ENCODE data around the gene KRTAP10-4.
A peak's percentile ranks its signal among the peaks of the same experiment; 100 is the strongest.
"Not testable (repeated sequence)": the region's sequence is repeated elsewhere in the genome, so short reads cannot be mapped to it uniquely, and the experiment has no call there.

KRTAP10-4 gene

DNA sequence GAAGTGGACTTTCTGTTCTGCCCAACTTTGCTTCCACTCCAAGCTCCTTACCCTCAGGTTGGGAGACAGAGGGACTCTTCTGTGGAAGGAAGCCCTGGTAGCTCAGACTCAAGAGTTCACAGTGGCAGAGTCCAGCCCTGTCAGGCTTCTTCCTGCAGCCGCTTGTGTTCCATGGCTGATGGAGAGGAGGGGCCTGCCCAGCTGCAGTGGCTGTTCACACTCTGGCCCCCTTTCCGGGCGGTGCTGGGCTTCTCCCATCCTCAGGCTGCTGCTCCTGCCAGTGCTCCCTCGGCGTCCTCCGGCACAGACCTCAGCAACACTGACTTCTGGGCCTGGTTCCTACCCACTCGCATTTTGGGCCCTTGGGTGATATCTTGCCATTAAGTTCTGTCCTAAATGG lies 37.6 kb upstream of the KRTAP10-4 start:
- DNase-seq, result no peak

DNA sequence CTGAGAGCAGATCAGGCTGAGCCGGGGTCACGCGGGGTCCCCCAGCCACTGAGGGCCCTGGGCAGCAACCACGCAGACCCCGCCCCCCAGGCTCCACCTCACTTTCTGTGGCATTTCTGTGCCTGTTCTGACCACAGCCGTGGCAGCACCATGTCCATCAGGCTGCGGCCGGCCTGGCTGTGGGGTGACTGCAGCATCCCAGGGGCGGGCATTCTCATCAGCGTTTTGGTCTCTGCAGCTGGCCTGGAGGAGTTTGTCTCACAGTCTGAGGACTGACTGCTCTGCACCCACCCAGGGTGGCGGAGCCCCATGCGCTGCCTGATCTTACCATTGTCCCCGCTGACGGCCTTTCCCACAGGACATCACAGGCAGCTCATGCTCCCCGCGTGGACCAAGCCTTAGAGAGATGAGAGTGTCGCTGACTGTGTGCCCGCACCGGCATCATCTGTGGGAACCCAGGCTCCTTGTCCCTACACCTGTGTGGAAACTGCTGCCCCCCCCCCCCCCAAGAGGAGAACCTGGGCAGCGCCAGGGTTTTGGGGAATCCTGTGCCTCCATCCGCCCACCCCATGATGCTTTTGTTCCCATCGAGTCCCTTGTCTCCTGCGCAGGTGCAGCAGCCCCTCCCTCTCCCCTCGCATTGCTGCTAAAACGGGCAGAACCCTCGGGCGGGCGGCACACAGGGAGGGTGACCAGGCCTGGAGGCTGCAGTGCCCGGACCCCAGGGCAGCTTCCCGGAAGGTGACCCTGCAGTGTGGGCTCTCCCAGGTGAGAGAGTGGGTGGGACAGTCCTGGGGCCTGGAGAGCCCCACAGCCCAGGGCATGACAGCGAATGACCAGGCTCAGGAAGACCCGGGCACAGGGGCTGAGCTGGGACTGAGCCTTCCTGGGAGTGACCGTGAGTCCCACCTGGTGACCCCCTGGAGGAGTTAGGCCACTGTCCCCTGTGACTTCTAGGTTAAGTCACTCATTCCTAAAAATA lies 35.3 kb upstream of the KRTAP10-4 start:
- DNase-seq, result no peak

DNA sequence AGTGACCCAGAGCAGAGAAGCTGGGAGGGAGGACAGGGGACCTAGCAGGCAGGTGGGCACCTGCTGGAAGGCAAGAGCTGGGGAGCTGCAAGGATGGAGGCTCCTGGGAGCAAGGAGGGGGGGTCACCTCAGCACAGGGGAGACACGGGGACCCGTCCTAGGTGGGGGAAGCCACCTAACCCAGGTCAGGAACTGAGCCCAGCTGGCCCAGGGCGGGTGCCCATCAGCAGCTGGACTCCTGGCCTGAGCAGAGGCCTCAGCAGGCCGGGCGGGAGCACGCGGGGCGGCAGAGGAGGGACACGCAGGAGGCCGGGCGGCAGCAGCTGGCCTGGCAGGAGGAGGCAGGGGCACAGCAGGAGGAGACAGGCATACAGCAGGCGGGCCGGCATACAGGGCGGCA lies 34.5 kb upstream of the KRTAP10-4 start:
- DNase-seq, result no peak

DNA sequence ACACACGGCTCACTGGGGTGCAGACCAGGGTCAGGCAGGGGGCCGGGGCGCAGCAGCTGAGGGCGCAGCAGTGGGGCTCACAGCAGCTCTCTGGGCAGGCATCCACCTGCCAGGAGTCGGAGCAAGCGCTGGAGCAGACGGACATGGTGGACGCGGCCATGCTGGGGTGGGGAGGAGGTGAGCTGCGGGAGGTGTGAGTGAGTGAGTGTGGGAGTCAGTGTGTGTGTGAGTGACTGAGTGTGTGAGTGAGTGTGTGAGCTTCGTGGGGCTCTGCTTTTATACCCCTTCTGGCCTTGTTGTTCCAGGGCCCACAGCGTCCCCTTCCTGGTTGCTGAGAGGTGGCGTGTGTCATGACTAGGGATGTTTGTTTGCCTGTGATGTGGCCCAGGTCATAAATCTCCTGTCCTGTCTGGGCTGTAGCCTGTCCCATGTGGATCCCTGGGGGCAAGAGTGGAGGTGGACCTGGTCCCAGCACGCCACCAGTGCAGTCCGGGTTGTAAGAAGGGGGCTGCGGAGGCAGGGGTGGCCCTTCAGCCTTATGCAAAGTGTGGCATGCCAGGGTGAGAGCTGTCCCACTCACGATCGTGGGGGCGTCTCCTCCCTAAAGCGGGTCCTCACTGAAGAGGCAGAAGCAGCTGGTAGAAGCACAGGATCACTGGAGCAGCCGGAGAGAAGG lies 33.4 kb upstream of the KRTAP10-4 start, which contains the start of gene KRTAP10-1:
KRTAP10-1 (minus strand) TSS at position 205 of the 676 bp plus-strand sequence; CDS start at position 160, 45 bp downstream.
- no peak for DNase-seq

DNA sequence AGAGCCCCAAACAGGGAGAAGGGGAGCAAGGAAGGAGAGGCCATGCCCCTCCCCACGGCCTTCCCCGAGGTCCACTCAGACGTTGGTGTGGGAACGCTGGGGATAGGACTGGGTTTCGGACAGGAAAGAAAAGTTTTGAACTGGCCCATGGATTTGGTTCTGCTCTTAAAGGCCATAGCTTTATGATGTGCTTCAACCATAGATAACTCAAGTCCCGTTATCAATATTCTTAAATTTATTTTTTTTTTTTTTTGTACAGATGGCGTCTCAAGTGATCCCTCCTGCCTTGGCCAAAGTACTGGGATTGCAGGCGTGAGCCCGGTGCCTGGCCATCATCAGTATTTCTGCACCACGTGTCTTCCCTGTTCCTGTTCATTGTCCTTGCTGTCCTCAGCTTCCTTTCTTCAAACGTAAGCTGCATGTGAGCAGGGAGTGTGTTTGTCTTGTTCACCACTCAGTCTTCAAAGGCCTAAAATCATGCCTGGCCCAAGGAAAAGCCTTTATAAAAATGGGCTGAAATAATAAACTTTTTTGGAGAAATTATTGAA lies 32.7 kb upstream of the KRTAP10-4 start:
- DNase-seq, result no peak

DNA sequence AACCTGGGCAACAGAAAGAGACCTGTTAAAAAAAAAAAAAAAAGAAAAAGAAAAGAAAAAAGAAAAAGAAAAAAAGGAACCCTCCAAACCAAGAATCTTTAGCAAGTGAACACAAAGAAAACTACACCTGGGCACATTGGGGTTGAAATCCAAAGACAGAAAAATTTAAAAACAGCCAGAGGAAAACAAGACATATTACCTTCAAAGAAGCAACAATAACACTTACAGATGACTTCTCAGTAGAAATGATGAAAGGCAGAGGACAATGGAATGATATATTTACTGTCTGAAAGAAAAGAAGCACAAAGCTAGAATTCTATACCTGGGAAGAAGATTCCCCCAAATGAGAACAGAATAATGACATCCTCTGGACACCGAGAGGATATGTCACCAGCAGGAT lies 30.8 kb upstream of the KRTAP10-4 start:
- no peak for DNase-seq

DNA sequence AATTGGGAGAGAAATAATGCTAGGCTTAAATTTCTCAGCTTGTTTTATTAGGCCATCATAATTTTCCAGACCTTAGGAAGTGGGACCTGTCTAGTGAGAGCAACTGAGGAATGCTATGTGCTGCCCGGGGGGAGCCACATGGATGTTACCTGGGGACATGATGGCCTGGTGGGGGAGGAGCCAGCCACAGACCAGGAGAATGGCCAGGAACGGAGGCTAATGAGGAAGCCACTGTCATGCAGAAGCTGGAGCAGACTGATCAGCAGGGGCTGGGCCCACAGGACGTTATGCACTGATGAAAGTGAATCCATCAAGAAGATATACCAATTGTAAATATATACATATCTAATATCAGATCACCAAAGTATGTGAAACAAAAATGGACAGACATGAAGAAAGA lies 29.0 kb upstream of the KRTAP10-4 start:
- no peak for DNase-seq

DNA sequence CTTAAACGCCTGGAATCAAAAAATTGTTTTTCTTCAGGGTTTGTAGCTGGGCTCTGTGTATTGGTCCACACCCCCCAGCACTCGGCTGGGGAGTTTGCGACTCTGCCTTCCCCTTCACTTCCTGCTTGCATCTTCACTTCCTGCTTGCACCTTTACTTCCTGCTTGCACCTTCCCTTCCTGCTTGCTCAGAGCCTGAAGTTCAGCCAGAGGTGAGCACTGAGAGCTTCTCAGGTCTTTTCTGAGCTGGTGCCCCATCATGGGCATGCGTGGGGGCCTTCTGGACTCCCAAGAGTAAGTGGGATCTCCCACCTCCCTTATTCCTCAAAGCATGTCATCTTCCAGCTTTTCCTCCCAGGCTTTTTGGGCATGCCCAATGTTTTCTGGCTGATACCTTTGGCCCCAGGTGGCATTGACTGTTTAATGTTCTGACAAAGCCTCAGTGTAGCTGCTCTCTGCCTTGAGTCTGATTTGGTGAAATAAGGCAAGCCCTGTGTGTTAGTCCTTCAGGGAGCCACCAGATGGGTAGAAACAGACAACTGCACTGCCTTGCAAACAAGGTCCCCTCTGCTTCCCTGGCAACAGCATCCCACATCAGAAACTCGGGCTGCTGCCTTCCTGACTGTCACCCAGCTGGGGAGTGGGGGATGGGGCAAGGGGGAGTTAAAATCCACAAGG lies 25.7 kb upstream of the KRTAP10-4 start:
- peak; percentile 8 for DNase-seq

DNA sequence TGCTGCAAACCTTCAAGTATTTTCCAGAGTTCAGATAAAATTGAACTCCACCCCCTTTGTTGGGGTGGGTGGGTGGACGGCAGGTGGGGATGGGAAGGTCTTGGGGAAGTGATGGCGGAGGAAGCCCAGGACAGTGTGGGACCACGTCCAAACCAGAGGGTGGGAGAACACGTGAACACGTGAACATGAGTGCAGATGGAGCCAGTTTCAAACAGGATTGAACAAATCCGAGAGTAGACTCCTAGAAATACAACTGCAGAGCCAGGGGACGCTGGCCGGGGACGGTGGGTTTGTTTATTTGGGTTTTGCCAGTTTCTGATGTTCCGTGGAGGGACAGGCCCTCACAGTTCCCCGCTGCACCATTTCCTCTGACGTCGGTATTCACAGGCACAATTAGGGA lies 25.1 kb upstream of the KRTAP10-4 start:
- no peak for DNase-seq

DNA sequence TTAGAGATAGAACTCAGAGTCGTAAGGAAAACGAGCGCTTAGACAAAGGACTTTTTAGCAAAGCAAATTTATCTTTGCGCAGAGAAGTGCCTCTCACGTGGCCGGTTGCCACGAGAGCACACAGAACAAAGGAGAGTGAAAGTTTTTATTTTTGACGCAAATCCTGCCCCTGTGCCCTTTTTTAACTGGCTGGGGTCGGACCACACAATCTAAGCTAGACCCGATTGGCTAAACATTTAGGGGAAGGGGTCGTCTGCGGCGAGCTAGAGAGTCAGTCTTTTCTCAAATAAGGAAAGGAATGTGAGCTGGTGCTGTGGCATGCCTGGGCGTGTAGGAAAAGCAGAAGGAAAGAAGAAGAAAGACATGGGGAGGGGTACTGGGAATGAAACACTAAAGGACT lies 24.6 kb upstream of the KRTAP10-4 start:
- DNase-seq, result no peak

DNA sequence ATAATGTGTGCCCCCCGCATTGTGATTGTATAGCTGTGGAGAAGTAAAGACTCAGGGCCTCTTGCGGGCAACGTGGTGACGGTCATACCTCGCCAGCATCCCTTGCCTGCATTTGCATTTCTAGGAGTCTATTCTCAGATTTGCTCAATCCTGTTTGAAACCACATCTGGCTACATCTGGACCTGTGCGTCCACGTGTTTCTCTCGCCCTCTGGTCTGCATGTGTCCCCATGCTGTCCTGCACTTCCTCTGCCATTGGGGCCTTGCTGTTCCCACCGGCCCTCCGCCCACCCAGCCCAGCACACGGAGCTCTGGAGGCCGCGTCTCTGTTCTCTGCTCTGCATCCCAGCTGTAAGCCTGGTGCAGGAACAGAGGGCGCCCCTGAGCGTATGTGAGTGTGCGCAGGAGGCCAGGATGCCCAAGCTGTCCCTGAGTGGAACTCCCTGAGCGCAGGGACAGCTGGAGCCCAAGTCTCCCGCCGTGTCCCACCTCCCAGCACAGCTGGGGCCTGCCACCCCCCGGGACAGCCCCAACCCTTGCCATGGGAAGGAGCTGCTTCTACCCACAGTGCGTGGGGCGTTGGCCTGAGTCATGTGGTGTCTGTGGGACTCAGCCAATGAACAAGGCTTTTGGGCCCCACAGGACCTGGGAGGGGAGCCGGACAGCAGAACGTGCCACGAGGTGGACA lies 23.9 kb upstream of the KRTAP10-4 start:
- DNase-seq, result no peak

DNA sequence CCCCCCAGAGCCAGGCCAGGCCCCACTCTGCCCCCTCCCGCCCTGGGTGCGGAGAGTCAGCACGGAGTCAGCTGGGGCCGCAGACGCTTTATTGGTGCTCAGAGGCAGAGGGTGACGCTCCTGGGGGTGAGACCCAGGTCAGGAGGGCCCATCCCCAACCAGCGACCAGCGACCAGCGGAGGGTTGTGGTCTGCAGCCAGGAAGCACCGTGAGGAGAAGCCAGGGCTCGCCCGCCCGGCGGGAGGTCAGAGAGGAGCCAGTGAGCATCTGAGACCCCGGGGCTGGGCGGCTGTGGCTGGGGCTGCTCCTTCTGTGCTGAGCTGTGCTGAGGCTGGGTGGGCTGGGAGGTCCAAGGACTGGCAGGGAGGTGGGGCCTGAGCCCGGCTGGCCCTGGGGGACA lies 23.2 kb upstream of the KRTAP10-4 start:
- DNase-seq, result not testable (repeated sequence)

DNA sequence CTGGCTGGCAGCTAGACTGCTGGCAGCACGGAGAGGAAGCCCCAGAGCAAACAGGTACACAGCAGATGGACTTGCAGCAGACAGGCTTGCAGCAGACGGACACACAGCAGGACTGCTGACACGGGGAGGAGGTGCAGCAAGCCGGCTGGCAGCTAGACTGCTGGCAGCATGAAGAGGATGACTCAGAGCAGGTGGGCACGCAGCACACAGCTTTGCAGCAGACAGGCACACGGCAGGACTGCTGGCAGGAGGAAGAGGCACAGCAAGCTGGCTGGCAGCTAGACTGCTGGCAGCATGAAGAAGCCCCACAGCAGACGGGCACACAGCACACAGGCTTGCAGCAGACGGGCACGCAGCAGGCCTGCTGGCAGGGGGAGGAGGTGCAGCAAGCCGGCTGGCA lies 22.7 kb upstream of the KRTAP10-4 start:
- DNase-seq, result no peak

DNA sequence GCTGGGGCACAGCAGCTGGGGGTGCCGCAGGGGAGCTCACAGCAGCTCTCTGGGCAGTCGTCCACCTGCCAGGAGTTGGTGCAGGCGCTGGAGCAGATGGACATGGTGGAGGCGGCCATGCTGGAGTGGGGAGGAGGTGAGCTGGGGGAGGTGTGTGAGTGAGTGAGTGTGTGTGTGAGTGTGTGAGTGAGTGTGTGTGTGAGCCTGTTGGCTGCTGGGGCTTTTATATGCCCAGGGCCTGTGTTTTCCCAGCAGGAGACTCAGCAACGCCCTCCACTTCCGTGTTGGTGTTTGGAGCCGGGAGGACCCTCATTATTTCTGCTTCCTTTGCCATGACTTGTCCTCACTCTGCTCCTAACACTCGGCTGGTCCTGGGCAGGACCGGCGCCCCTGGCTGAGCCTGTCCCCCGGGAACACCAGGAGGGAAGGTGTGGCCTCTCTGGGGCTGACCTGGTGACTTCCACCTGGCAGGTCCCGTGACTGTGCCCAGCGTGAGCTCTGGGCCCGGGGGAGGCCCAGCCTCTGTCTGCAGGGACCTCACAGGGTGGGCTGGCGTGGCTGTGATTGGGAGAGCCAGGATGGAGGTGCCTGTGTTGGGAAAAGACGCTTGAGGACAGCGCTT lies 22.1 kb upstream of the KRTAP10-4 start, which contains the start of gene KRTAP10-2:
KRTAP10-2 (minus strand) TSS at position 166 of the 622 bp plus-strand sequence; CDS start at position 119, 47 bp downstream.
- DNase-seq, result no peak

DNA sequence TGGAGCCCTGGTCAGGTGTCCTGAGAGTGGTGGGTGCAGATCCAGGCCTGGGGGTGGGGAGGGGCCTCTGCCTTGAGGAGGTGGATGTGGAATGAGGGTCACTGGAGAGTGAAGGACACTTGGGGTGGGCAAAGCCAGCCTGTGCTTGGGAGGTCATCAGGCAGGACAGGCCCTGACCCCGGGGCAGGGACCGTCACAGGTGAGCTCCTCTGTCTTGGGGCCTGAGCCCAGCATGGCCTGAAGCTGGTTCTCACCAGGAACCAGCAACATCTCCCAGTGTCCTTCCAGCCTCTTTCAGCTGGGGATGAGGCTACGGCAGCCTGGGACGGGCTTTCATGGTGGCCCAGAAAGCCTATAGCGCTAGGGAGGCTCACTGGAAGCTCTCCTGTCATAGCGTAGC lies 21.4 kb upstream of the KRTAP10-4 start:
- no peak for DNase-seq

DNA sequence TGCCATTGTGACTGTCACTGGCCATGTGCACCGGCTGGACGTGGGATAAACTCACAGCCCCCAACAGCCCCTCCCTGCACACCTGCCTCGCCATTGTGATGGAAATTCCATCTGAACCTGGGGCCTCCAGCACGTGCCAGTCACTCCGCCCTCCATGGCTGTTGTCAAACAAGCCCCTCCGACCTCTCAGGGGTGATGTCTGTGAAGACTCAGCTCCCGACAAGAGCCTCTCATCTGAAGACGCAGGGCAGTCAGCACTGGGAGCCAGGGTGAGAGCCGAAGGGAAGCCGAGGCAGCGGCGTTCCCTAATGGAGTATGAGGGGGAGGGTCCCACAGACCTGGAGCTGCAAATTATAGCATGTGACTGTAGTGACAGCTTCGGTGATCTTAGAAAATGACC lies 20.8 kb upstream of the KRTAP10-4 start:
- no peak for DNase-seq

DNA sequence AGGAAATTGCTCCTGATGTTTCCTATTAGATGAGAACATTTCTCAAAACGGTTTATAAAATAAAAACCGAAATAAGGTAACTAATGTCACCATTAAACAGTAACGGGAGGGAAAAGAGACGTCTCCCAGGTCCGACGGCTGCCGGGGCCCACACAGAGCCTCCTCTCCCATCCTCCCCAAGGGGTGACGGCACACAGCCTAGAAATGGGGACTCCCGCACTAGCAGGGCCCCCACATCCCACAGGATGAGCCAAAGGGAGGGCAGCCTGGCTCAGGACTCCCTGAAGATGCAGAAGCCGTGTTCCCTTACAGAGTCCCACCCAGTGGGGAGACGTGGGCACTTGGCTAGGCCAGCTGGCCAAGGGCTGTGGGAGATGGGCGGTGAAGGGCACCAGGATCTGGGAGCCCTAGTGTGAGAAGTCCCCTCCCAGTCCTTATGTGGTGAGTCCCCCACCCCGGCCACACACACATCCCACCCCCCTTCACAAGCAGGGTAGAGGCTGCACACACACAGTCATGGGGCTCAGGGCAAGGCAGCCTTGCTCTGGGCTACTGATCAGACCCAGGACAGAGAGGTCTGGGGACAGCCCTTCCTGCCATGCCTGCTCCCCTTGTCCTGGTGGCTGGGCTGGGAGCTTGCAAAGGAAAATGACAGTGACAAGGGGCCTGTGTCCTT lies 18.2 kb upstream of the KRTAP10-4 start:
- no peak for DNase-seq

DNA sequence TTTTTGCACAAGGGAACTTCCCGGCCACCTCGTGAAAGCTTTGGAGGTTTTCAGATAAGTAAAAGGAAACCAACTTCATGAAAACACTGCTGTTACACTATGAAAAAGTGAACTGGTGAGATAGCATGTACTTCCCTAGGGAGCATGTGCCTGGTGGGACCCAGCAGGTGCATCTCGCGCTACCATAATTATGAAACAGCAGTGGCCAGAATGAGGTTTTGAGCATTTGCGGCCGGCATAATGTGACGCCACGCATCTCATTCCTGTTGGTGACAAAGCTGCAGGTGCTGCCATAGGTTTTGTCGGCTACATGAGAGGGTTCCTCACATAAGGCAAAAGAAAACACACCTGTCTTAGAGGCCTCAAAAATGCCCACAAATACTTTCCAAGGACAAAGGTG lies 16.6 kb upstream of the KRTAP10-4 start:
- no peak for DNase-seq

DNA sequence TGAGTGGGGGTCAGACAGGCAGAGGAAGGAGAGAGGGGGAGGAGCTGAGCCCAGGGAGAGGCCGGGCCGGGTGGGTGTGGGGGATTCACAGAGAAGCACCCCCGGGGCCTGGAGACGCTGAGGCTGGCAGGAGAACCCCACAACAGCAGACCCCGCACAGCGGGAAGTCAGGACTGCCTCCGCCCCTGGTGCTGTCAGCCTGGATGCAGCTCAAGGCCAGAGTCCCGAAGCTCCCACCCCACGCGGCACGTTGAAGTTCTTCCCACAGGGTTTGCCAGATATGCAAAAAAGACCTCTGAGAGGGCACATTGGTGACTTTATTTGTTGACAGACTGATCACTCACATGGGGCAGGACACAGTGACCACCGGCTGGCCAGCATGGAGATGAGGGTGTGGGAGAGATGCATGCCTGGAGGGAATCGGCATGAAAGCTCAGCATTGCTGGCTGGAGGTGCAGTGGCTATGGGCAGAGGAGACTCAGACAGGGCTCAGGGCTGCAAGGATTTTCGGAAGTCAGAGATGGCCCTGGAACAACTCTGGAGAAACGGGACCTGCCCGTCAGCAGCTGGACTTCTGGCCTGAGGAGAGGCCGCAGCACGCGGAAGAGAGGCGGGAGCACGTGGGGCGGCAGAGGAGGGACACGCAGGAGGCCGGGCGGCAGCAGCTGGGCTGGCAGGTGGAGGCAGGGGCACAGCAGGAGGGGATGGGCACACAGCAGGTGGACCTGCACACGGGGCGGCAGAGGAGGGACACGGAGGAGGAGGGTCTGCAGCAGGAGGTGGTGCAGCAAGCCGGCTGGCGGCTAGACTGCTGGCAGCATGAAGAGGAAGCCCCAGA lies 15.8 kb upstream of the KRTAP10-4 start:
- DNase-seq, result no peak

DNA sequence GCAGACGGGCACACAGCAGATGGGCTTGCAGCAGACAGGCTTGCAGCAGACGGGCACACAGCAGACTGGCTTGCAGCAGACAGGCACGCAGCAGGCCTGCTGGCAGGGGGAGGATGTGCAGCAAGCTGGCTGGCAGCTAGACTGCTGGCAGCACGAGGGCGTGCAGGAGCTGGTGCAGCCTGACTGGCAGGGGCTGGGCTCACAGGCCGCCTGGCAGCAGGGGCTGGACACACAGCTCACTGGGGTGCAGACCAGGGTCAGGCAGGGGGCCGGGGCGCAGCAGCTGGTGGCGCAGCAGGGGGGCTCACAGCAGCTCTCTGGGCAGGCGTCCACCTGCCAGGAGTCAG lies 15.2 kb upstream of the KRTAP10-4 start:
- not testable (repeated sequence) for DNase-seq

DNA sequence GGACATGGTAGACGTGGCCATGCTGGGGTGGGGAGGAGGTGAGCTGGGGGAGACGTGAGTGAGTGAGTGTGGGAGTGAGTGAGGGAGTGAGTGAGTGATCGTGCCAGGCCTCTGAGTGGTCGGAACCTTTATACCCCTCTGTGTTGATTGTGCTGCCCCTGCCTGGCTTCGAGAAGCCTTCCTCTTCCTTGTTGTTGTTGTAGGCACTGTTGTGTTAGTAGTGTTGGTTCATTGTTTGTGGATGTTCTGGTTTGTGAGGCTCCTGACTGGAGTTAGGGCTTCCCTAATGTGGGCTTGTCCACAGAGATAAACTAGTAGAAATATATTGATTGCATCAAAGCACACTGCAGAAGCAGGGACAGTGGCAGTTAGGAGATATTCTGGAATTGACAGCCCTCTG lies 14.8 kb upstream of the KRTAP10-4 start, which contains the start of gene KRTAP10-3:
KRTAP10-3 (minus strand) TSS at position 101 of the 400 bp plus-strand sequence; CDS start at position 21, 80 bp downstream.
- DNase-seq, result no peak

Measured in stimulated activated CD4-positive, alpha-beta T cell treated with anti-CD3 and anti-CD28 coated beads, Interleukin-12 subunit alpha, Interleukin-12 subunit beta, amount 100 ng/mL, for 4 hours (primary cell).